Stimulated activated CD4-positive, alpha-beta T cell treated with anti-CD3 and anti-CD28 coated beads, Interleukin-1b, Interleukin-23, amount 100 ng/mL, for 4 hours (primary cell): Measurements from ENCODE around the gene SYNE2.

ENCODE experiments used
- DNase-seq, 2 donors: peaks; one replicate each; pipeline ENCODE4 v3.0.0-alpha.2; 2020; ENCODE audit warnings: low read depth in 2 of 2

The SYNE2 gene

DNA sequence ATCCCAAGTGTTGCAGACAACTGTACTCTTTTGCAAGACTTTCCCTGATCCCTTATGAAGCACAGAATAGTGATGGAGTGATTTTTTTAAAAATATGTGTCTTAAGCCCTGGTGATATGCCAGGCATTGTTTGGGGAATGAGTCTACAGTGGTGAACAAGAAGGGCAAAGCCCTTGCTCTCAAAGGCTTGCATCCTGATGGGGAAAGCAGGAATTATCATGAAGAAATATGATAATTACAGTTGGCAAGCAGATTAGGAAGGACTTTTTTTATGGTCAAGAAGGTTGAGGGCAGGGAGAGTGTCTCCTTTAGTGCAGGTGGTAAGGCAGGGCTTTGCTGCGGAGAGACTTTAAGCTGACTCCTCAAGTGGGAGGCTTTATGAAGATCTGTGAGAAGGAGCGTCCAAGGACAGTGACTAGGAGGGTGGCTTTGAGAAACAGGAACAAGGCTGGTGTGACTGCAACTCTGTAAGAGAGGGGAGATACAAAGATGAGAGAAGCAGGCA, 100.2 kb downstream of the SYNE2 start:
- no peak for DNase-seq

DNA sequence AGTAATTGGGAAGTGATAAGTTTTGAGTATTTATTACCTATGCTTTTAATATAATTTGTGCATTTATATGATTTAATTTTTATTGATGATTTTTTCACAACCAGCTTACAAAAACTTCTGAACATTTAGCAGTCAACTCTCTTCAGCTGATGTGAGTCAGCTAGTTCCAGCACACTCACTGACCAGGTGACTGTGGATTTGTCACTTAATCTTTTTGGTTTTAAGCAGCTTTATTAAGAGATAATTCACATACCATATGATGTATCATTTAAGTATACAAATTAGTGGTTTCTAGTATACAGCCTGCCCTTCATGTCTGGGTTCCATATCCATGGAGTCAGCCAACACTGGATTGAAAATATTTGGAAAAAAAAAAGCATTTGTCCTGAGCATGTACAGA, 103.5 kb downstream of the SYNE2 start:
- no peak for DNase-seq

DNA sequence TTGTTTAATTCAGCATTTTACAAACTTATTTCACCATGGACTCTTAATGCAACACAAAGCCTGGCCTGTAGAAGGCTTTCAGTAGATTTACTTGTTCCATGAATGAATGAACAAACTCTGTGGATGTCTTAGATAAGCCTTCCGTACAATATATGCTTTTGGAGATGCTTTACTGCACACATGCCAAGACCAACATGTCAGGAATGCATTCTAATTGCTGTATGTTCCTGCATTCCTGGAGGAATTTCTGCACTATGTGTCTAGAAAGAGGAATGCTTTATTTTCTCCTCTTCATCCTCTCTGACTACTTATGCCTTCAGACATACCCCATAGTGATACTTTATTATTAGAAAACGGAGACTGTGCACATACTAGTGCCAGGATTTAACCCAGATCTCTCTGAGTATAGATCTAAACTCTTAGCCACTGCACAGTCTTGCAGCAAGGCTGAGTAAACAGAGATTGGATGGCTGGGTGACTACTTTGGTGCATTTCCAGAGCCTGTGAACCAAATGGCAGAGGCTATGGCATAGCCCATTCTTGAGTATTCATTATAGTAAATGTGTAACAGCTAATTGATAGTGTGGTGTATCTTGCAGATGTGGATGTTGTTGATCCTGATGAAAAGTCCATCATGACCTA, 108.2 kb downstream of the SYNE2 start:
- no peak for DNase-seq

DNA sequence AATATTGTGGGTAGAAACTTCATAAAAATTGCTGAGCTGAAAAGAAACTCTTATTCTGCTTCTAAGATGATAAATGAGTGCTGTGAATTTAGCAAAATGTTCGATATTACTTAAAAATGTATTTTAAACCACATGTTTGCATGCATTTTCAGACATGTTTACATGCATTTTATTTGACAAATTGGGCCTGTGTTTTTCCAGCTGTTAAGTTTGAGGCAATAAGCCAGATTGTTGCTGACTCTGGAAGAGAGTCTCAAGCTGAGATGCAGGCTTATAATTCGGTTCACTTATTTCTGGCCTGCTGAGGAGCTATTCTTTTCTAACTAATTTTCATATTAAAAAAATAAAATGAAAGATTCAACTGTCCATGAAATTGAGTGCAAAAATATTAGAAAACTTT, 110.1 kb downstream of the SYNE2 start:
- no peak for DNase-seq

DNA sequence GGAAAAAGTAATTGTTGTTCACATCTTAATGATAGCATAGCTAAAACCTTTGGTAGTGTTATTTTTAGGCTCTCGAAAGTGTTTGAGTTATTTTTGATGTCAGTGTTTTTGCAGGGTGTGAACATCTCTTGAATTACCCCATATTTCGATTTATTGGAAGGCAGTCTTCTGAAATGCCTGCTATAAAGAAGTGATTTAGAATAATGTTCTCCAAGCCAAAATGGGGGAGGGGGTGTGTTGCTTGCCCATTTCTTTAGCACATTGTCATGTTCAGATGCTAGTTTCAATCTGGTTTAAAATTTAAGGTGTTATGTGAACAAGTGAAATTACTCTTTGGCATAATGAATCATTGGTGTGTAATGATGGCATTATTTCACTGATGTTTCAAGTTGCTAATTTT, 110.6 kb downstream of the SYNE2 start:
- DNase-seq = no peak

DNA sequence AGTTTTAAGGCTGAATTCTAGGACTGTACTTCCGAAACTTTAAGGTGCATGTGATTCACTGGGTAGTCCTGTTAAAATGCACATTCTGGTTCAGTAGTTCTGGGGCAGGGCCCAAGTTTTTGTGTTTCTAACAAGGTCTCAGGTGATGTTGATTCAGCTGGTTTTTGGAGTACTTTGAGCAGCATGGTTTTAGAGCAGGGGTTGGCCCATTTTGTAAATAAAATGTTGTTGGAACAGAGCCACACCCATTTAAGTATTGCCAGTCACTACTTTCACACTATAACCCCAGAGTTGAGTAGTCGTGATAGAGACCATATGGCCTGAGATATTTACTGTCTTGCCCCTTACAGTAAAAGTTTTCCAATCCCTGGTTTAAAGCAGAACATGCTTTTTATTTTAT, 111.3 kb downstream of the SYNE2 start:
- no peak for DNase-seq

DNA sequence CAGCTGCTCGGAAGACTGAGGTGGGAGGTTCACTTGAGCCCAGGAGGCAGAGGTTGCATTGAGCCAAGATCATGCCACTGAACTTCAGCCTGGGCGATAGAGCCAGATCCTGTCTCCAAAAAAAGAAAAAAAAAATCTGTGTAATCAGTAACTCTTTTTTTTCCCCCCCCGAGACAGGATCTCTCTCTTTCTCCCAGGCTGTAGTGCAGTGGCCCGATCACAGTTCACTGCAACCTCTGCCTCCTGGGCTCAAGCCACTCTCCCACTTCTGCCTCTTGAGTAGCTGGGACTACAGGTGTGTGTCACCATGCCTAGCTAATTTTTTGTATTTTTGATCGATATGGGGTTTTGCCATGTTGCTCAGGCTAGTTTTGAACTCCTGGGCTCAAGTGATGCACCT, 113.6 kb downstream of the SYNE2 start:
- DNase-seq = no peak

DNA sequence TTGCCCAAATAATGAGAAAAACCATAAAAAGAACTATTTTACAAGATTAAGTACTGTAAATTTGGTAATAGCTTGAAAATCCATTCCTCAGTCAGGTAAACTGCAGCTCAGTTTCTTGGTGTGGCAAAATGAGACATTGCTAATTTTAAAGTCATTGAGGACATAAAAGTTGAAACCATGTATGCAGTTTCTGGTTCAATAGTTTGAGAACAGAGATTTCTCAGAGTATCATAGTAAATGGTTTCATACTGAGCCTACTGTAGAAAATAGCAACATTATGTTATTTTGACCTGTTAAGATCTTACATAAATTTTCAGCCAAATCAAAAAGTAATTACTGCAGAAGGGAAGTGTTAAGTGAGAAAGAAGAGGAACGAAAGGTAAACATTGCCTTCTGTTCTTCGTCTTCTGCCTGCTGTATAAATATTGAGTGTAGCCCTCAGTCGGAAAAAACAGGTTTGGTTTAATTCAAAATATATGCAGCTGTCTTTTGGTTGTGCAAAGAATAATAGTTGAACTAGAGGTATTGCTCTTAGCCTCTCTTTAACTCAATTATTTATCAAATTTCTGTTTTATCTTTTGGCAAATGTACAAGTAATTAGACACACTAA, 119.6 kb downstream of the SYNE2 start:
- DNase-seq = no peak

DNA sequence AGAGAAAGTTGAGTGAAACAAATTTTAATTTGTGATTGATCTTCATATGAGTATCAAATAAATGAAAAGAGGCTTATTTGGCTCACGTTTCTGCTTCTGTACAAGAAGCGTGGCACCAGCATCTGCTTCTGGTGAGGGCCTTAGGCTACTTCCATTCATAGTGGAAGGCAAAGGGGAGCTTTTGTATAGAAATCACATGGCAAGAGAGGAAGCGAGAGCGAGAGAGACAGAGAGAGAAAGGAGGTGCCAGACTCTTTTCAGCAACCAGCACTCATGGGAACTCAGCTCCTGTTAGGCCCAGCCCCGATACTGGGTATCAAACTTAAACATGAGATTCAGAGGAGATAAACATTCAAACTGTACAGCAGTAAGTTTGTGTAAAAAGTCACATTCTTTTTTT, 121.4 kb downstream of the SYNE2 start:
- no peak for DNase-seq

DNA sequence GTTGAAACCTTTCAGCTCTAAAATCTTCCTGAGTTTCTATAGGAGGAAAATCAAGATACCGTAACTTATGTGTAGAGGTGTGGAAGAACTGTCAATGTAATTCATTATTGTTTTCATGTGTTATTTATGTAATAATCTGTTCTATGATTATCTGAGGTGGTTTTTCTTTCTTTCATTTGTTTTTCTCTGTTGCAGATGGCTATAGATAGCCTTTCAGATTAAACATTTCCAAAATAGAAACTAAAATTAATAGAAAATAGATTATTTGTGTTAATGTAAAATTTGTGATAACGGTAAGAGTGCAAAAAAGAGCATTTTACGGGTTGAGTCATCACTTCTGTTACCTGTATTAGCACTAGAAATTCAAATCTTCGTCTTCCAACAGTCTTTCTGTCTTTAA, 128.8 kb downstream of the SYNE2 start:
- DNase-seq = no peak

DNA sequence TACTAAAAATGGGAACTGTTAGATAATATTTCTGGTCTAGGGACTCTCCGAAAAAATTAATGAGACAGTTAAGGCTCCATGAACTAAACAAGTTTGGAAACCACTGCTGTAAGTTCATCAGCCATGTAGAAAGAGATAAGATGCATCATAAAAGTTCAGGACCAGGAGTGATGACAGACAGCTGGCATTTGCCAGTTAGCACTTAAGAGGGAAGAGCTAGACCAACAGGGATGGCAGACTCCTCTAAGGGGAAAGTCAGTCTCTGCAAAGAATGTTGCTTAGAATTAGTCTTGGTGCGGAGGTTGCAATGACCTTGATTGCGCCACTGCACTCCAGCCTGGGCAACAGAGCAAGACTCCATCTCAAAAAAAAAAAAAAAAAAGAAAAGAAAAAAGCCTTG, 129.4 kb downstream of the SYNE2 start:
- no peak for DNase-seq

DNA sequence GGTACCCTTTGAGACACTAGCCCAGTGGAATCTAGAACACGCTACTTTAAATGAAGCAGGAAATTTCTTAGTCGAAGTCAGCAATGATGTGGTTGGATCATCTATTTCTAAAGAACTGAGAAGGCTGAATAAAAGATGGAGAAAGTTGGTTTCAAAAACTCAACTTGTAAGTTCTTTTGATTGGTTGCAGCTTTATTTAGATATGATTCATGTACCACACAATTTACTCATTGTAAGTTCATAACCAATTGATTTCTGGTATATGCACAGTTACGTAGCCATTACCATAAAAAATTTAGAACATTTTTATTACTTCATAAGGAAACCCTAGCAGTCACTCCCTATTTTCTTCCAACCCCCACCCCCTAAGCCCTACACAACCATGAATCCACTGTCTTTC, 129.8 kb downstream of the SYNE2 start:
- DNase-seq = no peak

DNA sequence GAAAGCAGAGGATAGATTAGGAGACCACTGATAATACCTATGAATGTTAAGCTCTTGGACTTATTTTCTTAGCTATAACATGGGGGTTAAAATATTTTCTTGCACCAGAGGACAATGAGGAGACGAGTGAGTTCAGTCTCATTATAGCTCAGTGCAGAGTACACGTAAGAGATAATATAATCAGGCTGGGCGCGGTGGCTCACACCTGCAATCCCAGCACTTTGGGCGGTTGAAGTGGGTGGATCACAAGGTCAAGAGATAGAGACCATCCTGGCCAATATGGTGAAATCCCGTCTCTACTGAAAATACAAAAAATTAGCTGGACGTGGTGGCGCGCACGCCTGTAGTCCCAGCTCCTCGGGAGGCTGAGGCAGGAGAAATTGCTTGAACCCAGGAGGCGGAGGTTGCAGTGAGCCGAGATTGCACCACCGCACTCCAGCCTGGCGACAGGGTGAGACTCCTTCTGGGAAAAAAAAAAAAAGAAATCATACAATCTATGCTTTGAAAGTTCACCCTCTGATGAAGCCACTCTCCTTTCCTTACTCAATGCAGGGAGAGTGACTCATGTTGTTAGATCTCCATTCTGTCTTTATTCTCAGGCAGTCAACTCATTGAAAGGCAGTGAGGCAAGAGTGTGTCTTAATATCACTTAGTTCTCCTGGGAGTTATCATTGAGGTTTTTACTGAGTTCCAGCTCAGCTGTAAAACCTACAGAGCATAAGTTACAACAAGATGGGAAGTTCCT, 134.2 kb downstream of the SYNE2 start:
- DNase-seq = no peak

DNA sequence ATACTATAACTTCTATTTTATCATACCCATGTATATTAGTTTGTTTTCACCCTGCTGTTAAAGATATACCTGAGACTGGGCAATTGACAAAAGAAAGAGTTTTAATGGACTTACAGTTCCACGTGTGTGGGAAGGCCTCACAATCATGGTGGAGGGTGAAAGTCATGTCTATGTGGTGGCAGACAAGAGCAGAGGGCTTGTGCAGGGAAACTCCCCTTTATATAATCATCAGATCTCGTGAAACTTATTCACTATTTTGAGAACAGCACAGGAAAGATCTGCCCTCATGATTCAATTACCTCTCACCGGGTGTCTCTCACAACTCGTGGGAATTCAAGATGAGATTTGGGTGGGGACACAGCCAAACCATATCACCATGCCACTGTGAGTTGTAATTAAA, 135.8 kb downstream of the SYNE2 start:
- DNase-seq = no peak

DNA sequence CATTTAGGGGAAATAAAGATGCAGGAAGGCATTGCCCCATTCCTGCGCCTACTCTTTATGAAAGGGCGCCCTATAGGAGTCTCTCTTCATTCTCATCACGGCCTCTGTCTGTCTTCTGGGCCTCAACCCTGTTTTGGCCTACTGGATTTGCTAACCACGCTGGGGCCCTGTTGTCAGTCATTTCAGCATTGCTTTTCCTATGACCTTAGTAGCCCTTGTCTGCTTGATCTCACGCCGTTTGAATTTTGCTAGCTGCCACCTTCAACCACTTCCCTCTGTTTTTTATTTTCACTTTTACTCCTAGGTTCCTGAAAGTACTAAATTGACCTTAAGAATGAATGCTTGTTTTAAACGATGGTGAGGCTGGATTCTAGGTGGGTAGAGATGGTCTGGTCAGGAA, 139.0 kb downstream of the SYNE2 start:
- DNase-seq = no peak

DNA sequence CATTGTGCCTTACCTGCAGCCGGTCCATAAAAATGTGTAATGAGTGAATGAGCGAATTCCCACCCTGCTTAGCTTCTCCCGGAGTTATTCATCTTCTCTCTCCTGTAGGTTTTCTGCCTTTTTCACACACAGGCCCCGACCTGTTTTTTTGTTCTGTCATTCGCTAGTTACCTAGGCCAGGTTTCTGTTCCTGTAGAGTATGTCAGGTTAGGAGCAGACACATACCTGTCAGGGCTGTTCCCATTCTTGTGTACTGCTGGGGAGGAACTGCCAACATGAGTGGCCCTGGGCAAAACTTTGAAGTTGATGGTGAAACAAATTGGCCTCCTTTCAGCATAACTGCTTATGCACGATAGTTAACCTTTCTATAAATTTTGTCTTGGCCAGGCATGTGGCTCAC, 140.1 kb downstream of the SYNE2 start:
- DNase-seq = no peak

DNA sequence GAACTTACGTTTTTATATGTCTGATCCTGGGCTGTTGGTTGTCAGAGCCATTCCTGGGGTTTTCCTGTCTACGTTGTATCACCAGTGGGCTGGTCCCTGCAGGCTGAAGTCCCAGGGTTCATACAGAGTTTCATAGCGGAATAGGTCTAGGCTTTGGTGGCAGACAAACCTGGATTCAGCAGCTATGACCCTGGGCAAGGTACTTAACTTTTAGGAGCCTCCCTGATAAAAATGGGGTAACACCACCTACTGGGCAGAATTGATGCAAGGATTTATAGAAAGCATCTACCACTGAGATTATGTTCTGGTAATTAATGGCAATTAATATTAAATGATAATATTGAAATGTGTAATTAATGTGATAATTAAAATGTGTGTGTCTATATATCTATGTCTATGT, 141.2 kb downstream of the SYNE2 start:
- DNase-seq = no peak

DNA sequence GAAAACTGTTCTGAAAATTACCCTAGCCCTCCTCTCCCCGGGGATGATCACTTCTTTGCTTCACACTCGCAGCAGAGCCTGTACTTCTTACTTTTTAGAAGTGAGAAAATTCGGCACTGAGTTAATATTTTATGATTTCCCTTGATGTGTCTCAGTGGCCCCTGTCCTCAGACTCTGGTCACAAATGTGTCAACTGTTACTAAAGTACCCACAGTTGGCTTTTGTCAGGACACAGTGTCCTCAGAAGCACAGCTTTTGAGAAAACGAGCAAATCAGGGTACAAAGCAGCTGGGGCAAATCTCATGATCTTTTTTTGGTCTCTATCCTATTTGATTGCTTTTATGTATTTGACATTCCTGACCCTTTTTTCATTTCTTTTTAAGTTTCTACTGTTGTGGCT, 142.5 kb downstream of the SYNE2 start:
- no peak for DNase-seq

DNA sequence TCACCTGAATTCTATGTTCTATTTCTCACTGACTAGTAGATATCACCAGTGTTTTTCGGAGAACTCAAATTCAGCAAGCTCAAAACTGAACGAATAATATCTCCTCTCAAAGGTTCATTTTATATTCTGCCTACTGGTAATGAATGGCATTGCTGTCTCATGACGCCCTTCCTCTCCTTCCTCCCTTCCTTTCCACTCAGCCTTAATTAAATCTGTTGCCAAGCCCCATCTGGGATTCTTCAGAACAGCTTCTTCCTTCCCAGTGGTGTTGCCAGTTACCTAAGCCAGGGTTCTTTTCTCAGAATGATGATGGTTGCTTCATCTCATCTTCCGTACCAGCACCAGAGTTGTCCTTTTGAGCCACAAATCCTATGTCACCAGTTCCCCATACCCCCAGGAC, 143.2 kb downstream of the SYNE2 start:
- no peak for DNase-seq

DNA sequence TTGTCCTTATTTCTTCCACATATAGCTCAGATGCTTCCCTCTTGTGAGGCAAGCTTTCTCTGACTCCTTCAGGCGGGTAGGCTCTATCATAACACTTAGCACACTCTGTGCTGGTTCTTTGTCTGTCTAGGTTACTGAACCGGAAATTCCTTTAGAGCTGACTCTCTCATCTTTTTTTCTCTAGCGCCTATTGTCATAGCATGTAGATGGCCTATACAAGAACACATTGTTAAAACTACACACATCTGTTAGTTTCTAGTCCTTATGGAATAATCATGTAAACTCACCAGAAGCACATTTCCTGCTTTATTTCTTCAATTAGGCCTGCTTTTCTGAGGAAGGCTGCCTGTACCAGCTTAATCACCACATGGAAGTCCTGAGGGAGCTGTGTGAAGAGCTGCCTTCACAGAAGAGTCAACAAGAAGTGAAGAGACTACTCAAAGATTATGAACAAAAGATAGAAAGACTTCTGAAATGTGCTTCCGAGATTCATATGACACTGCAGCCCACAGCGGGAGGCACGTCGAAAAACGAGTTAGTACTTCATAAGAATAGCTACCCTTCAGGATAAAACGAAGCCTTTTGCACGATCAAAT, 143.9 kb downstream of the SYNE2 start:
- DNase-seq = no peak

DNA sequence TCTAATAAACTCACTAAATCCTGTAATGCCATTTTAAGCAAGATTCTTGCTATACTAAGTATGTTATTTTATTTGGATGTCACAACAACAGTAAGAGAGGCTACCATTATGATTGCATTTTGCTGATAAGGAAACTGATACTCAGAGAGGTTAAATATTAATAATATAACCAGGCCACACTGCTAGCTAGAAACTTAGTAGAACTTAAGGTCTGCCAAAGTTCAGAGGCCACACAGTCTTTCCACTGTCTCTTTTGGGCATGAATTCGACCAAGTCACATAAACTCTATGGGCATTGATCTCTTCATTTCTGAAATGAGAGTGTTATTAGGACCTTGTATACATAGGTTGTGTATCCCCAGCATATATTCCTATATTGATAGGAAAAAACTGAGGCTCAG, 147.9 kb downstream of the SYNE2 start:
- DNase-seq = no peak

DNA sequence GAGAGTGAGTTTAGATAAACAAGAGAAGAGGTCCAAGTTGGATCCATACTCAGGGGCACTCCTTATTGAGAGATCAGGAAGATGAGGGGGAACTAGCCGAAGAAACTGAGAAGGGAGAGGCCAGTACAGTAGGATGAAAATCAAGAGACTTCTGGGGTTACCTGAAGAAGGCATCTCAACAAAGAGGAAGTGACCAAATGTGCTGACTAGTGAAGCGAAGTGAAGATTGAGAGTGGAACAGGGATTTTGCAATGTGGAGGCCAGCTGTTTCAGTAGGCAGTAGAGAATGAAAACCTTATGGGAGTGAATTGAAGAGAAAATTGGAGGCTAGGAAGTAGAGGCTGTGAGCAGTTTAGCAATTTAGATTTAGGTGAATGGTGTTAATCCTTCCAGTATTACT, 153.0 kb downstream of the SYNE2 start:
- DNase-seq = no peak

DNA sequence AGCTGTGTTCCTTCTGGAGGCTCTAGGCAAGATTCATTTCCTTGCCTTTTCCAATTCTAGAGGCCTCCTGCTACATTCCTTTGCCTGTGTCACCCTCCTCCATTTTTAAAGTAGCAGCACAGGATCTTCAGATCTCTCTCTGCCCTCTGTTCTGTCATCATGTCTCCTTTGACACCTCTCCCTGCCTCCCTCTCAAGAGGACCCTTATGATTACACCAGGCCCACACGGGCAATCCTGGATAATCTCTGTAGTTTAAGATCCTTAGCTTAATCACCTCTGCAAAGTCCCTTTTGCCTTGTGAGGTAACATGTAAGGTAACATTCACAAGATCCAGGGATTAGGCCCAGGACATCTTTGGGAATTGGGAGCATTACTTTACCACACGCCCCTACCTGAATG, 155.2 kb downstream of the SYNE2 start:
- no peak for DNase-seq
